ENCODE results near the gene USP25. TPM values are rescaled to one million over a fixed set of nuclear protein-coding genes. Genes with fewer than 3 reads are reported as not detected.

Gene USP25
- total and polyA plus RNA-seq, 3 donors from 2014 or later = 69.2 to 123 (median 69.9) TPM

- Histone ChIP-seq H3K4me1 (no peaks in the 10 kb centered on the region), H3K27me3 (no peaks in the 10 kb centered on the region), H3K36me3 (ENCODE audit: low read depth, missing control alignments) (no peaks in the 10 kb centered on the region), H3K27ac (peak overlapping the region; percentile 12 to 29), H3K4me3 (no peak overlapping the region), H3K9me3 (no peaks in the 10 kb centered on the region)
- 66 to 69% methylated on average over 3 of the region's 3 CpGs for WGBS, 2 donors
- intact Hi-C loops (cut with DNase I; ENCODE audit: low total_unique reads) = no loop called here
- no peak for TF ChIP-seq CTCF (IDR thresholded peaks at IDR 0.05)
- TF ChIP-seq POLR2A (IDR thresholded peaks at IDR 0.05) = no peak
- no peak for DNase-seq
Observed at GRCh38 chr21:15797577-15798363, 68.0 kb downstream of the USP25 start.

- intact Hi-C loops (cut with DNase I; ENCODE audit: low total_unique reads) = no loop called here
Observed at GRCh38 chr21:15801352-15801863, 71.6 kb downstream of the USP25 start.

GRCh38 chr21:15804247-15805005 lies 74.6 kb downstream of the USP25 start:
- Histone ChIP-seq H3K27ac (no peak overlapping the region), H3K9me3 (no peaks in the 10 kb centered on the region), H3K4me3 (no peak overlapping the region), H3K4me1 (no peaks in the 10 kb centered on the region), H3K27me3 (no peaks in the 10 kb centered on the region), H3K36me3 (ENCODE audit: low read depth, missing control alignments) (no peaks in the 10 kb centered on the region)
- no peak for TF ChIP-seq CTCF (IDR thresholded peaks at IDR 0.05)
- 96 to 99% methylated on average over 4 of the region's 4 CpGs for WGBS, 2 donors
- intact Hi-C loops (cut with DNase I; ENCODE audit: low total_unique reads) = no loop called here
- DNase-seq = no peak

More at GRCh38 chr21:15801352-15801863, 71.6 kb downstream of the USP25 start:
- no peaks in the 10 kb centered on the region for H3K4me1 ChIP-seq
- no peaks in the 10 kb centered on the region for H3K27me3 ChIP-seq
- DNase-seq = no peak
- no peaks in the 10 kb centered on the region for H3K36me3 ChIP-seq (ENCODE audit: low read depth, missing control alignments)
- WGBS, 2 donors = 98 to 99% methylated on average over 3 of the region's 3 CpGs
- TF ChIP-seq CTCF (IDR thresholded peaks at IDR 0.05) (no peak), POLR2A (IDR thresholded peaks at IDR 0.05) (no peak)
- no peak overlapping the region for H3K4me3 ChIP-seq
- no peak overlapping the region for H3K27ac ChIP-seq
- H3K9me3 ChIP-seq = no peaks in the 10 kb centered on the region

- intact Hi-C loops (cut with DNase I; ENCODE audit: low total_unique reads) = no loop called here
- no peak overlapping the region for H3K27ac ChIP-seq
- TF ChIP-seq POLR2A (IDR thresholded peaks at IDR 0.05) (no peak), CTCF (IDR thresholded peaks at IDR 0.05) (no peak)
- no peaks in the 10 kb centered on the region for H3K36me3 ChIP-seq (ENCODE audit: low read depth, missing control alignments)
- no peaks in the 10 kb centered on the region for H3K9me3 ChIP-seq
- H3K27me3 ChIP-seq = no peaks in the 10 kb centered on the region
- 91 to 93% methylated on average over 7 of the region's 7 CpGs for WGBS, 2 donors
- H3K4me3 ChIP-seq = no peak overlapping the region
- no peak for DNase-seq
- no peaks in the 10 kb centered on the region for H3K4me1 ChIP-seq
Observed at GRCh38 chr21:15809065-15809464, 79.3 kb downstream of the USP25 start.

Measured in testis (tissue), 3 donors.